ENCODE data around the gene GPN2.

Gene GPN2

GRCh38 chr1:26889551-26890466, at the start of gene GPN2:
GPN2 (minus strand) TSS chr1:26890283; CDS start chr1:26890096, 187 bp downstream.
- peak; percentile 77 for DNase-seq

GRCh38 chr1:26938659-26939025, 48.6 kb upstream of the GPN2 start:
- no peak for DNase-seq

- no peak for DNase-seq
These were observed 48.0 kb upstream of the GPN2 start for GRCh38 chr1:26938004-26938658.

- no peak for DNase-seq
These were observed 46.7 kb upstream of the GPN2 start for GRCh38 chr1:26936823-26937222.

GRCh38 chr1:26932531-26932930, 42.4 kb upstream of the GPN2 start:
- DNase-seq = no peak

- DNase-seq = no peak
These were observed 33.6 kb upstream of the GPN2 start for GRCh38 chr1:26923711-26924110.

- DNase-seq = no peak
These were observed 32.8 kb upstream of the GPN2 start for GRCh38 chr1:26922901-26923300.

- DNase-seq = no peak
These were observed 32.3 kb upstream of the GPN2 start for GRCh38 chr1:26922431-26922729.

- DNase-seq = peak; percentile 94
These were observed 31.7 kb upstream of the GPN2 start, which contains the start of gene NUDC for GRCh38 chr1:26921540-26922430. NUDC (plus strand) TSS chr1:26921743; CDS start chr1:26921849, 106 bp downstream.

- no peak for DNase-seq
These were observed 31.1 kb upstream of the GPN2 start for GRCh38 chr1:26921126-26921539.

- no peak for DNase-seq
These were observed 25.2 kb upstream of the GPN2 start for GRCh38 chr1:26915204-26915842.

GRCh38 chr1:26913754-26914619, 23.9 kb upstream of the GPN2 start, which contains the start of gene NR0B2:
NR0B2 (minus strand) TSS chr1:26913975; CDS start chr1:26913940, 35 bp downstream.
- no peak for DNase-seq

- no peak for DNase-seq
These were observed 23.3 kb upstream of the GPN2 start for GRCh38 chr1:26913389-26913753.

- DNase-seq = no peak
These were observed 22.0 kb upstream of the GPN2 start for GRCh38 chr1:26912147-26912490.

GRCh38 chr1:26911399-26912146, 21.5 kb upstream of the GPN2 start:
- DNase-seq = no peak

- DNase-seq = no peak
These were observed 20.5 kb upstream of the GPN2 start for GRCh38 chr1:26910343-26911160.

- no peak for DNase-seq
These were observed 19.9 kb upstream of the GPN2 start for GRCh38 chr1:26909951-26910342.

GRCh38 chr1:26907071-26907917, 17.2 kb upstream of the GPN2 start:
- no peak for DNase-seq
